GM19395 (cell line): ENCODE results near the gene FAU.

Experiments
- ATAC-seq: cut with Tn5 transposase; IDR thresholded peaks from one replicate; pipeline ENCODE4 v1.9.1; 2021; ENCODE audit warnings: mild to moderate bottlenecking, moderate library complexity; ENCODE audit not compliant: unreplicated experiment

The FAU gene

DNA sequence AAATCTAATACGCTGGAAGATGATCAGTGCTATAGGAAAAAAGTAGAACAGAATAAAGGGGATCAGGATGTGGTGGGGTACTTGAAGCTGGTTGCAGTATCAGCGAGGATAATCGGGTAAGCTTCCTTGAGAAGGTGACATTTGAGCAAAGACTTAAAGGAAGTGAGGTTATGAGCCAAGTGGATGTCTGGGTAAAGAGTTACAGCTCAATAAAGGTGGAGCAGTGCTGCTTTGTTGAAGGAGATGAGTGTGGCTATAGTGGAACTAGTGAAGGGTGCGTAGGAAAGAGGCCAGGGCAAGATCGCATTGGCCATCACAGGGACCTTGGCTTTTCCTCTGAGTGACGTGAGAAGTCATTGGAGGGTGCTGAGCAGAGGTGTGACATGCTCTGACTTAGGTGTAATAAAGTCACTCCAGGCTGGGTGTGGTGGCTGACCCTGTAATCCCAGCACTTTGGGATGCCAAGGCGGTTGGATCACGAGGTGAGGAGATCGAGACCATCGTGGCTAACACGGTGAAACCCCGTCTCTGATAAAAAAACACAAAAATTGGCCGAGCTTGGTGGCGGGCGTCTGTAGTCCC, 14.7 kb upstream of the FAU start:
- no peak for ATAC-seq

DNA sequence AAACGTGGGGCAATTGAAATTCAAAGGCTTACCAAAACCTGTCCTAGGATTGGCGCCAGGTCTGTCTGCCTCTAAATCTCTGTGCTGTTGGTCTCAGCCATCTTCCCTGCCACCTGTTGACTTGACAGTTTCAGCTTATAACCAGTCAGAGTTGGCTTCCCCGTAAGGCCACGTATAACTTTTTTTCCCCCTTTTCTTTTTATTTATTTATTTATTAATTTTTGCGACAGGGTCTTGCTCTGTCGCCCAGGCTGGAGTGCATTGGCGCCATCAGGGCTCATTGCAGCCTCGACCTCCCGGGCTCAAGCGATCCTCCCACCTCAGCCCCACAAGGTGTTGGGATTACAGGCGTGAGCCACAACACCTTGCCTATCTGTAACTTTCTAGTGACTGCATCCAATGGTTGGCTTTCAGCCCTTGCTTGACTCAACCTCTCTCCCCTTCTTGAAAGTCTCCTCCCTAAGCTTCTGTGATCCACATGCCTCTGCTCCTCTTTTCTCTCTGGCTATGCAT, 13.8 kb upstream of the FAU start:
- no peak for ATAC-seq

DNA sequence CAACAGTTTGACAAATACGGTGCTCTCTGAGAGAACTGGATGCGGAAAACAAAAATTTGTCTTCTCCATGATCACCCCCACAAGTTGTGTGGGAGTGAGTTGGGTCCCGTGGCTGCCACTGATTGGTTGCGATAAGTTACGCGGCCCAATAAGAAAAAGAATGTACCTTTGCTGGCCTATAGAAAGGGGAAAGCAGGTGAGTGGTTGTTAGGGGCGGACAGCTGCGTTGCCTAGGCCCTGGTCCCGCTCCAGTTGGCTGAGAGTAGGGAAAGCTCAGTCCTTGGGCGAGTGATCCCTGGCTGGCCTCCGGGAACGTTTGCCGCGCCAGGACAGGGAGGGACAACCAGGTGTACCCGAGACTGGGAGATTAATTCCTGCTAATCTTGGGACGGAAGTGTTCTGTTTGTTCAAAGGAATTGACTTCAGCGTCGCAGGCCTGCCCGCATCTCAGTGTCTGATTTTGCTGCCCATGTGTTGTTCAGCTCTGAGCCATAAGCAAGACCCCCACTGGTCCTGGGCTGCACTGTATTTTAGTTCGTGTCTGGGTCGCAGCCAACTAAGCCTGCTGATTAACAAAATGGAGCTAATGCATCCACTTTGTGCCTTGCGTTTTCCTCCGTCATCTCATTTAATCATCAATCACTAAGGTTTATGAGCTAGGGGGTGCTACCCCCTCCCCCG, 13.2 kb upstream of the FAU start:
- ATAC-seq: peak; percentile 71

DNA sequence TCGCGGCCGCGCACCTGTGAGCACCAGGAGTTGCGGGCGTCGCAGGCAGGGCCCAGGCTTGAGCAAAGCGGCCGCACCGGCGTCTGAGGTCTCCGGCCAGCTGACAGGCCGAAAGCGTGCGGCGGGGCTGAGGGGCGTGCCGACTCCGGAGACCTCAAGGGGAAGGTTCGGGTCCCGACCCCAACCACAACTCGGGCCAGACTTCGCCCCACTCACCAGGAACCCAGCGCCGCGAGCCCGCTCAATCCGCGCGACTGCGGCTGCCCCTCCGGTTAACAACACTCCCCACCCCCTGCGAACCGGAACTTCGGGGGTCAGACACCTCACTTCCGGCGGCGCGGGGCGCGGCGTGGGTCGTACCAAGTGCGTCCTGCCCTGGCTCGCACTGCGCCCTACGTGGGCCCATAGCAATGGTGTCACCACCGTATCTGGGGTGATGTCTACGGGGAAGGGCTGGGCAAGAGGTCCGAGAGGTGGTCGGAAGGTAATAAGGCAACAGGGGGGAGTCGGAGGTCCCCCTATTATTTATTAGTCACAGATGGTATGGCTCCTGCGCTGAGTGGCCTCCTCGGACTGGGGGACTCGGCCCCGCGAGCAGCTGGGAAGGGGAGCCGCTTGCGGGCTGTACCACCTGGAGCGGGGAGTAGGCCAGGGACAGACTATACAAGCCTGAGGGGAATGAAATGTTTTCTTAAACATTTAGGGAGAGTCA, 12.5 kb upstream of the FAU start, which contains the start of gene SYVN1:
Gene SYVN1, minus strand, starts transcription at position 280 of the 712 bp plus-strand sequence. CDS start 918 bp downstream, outside the sequence.
- peak; percentile 70 for ATAC-seq

DNA sequence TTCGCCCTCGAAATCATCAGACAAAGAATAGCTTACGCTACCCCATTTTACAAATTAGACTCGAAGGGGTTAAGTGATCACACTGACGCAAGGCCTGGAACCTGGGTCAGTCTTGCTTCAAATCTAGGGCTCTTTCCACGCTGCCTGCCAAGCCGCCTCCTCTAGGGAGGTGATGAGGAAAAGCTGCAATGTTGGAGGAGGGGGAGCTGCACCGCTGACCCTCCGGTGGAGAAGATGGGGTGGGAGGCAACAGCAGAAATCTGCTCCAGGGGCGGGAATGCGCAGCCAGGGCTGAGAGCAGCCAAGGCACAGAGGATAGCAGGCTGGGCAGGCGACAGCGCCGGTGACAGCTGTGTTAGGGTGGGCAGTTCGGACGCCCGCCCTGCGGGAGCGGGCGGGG, 11.8 kb upstream of the FAU start:
- ATAC-seq: no peak

DNA sequence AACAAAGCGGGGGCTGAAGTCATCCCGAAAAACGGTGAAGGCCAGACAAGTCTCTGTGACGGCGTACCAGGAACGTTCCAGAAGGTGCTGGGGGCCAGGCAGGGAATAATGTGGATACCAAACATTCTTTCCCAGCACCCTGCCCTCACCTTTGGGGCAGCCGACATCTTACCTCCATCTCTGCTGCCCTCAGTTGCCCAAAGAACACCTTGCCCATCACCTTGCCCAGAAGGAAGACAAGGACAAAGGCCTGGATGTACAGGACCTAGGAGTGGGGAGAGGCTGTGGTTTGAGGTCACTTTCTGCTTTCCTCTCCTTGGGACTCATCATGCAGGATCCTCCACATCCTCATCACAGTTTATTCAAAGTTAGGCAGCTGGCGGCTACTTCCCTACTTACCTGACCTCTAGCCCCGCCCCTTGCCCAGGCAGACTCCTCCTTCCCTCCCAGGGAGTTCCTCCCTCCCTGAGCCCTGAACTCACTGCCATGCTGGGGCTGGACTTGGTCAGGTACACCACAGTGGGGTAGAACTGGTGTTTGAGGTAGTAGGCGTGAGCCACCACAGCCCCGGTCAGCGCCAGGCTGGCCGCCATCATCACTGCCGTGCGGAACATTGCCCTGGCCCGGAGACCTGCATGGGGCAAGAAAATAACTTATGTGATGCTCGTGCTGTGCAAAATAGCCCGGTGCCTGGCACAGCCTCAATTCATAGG, 11.2 kb upstream of the FAU start:
- no peak for ATAC-seq

DNA sequence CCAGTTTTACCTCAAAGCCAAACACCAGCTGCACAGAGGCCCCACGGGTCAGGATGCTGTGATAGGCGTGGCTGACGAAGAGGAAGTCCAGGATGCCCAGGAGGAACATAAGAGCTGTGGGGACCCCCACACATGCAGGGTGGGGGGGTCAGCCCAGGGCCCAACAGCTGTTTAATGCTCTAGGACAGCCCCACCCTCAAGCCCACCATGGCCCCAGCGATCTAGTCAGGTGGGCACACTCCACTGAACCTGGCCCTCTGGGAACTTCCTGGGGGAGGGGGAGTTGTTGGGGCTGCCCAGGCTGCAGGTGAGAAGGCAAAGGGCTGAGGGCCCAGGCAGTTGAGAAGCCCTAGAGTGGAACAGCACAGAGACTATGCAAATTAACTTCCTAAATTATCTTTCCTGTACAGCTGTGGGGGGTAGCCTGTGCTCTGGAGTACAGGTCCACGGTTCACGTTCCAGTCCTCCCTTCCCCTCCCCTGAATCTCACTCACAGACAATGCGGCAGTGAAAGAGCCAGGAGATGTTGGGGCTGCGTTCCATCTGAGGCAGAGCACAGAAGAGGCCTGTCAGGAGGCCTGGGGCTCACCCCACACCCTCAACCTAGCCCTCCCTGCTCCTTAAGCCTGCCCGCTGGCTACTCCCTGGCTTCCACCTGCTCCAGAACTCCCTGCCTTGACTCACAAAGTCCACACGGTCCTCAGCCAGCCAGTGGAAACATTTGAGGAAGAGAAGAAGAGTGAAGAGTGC, 10.5 kb upstream of the FAU start:
- peak; percentile 40 for ATAC-seq

DNA sequence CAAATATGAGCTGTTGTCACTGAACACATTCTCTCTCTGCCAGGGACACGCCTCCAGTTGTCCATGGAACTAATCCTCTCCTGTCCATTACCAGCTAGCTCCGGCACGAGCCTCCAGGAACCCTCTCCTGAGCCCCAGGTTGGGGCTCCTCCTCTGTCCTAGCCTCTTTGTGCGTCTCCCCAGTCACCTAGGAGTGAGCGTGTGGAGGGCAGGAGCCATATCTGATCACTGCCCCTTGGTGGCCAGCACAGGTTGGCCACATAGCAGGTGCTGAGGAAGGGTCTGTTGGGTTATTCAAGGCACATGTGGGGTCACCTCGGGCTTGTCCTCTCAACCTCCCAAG, 9.9 kb upstream of the FAU start:
- ATAC-seq: no peak

DNA sequence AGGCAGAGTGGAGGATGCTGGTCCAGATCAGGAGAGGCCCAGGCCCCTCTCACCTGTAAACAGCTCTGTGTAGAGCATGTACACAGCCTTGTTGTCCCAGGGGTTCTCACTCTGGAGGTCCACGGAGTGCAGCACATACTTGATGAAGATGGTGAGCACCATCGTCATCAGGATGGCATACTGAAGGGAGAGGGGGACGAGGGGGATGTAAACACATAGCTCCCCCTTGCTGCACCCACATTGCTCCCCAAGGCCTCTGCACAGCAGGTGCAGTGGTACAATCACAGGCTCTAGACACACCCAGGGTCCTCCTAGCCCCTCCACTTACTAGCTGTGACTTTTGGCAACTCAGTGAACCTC, 9.5 kb upstream of the FAU start:
- no peak for ATAC-seq

DNA sequence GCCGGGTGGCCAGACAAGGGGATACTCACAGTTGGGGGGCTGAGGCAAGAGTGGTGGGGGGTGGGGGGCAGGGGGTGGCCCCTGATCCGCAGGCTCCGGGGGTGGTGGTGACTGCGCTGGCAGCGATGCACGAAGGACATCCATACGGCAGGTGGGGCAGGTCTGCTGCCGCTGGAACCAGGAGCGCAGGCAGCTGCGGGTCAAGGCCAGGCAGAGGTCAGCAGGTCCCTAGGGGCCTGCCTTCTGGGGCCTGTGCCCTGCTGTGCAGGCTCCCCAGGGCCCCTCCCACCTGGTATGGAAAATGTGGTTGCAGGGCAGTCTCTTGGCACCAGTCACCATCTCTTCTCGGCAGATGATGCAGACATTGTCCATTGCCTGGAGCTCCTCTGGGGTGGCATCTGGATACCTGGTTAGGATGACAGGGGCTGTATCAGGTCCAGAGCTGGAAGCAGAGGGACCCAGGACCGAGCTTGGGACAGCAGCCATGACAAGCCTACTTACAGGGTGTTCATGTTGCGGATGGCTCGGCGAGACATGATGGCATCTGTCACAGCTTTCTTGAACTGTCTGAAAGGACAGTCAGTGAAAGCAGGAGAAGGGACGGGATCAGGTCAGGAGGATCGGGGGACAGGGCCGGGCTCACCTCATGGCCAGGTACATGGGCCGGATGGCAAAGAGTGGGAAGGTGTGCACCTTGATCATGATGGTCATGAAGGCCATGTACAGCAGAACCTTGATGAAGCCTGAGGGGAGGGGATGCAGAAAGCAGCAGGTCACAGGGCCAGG, 8.9 kb upstream of the FAU start:
- ATAC-seq: no peak

DNA sequence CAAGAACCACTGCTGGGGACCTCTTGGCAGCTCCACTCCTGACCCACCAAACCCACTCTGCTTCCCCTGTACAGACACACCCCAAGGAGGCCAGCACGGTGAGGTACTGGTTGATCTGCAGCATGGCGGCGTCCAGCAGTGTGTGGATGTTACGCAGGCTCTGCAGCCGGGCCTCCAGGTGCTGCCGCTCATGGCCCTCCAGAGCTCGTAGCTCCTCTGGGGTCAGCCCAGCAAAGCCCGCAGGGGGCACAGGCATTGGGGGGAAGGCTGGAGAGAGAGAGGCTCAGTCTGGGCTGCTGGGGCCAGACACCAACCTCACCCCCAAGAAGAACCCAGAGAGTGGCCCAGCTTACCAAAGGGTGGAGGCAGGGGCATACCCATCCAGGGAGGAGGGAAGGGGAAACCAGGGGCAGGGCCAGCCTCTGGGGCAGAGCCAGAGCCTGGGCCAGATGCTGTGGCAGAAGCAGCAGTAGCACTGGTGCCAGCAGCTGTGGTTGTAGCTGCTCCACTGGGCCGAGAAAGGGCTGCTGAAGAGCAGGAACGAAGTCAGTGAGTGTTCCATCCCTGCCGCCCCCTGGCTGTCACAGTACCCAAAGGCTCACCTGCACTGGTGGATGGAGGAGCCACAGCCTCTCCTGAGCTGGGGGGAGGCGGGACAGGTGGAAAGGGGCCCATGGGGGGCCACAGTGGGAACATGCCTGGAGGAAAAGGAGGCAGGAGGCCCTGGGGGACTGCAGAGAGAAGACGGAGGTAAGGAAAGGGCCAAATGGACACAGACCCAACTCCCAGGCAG, 7.9 kb upstream of the FAU start:
- no peak for ATAC-seq

DNA sequence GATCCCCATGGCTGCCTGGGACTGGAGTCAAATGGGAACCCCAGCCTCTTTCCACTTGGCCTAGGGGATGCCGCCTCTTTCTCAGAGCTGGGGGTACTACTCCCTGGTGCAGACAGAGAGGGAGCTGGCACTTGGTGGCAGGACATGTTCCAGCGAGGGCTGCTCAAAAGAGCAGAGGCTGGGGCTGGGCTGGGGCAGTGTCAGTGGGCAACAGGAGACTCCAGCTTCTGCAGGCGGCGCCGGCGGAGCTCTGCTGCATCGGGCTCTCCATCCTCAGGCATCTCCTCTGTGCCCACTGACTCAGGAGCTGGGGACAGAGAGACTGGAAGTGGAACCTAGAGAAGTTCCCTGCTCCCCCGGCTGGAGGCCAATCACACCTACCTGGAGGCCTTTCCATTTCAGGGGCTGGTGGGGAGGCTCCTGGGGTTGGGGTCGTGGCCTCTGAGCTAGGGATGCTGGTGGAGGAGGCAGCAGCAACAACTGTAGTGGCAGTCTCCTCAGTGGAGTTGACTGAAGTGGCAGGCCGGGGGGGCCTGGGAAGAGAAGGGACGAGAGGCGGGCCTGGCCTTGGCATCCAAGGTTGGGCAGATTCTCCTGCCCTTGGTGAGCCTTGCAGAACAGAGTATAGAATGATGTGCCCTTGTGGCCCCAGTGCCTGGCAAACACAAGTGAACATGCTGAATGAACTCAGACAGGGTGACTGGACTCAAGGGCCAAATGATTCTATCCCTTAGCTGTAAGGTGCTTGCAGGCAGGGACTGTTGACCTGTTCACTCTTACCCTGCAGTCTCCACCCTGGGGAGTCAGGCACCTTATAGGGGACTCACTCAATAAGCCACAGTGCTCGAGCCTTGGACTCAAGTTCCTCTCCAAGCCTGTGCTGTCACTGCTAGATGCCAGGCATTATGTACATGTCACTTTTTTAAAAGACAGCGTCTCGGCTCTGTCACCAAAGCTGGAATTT, 6.5 kb upstream of the FAU start:
- ATAC-seq: no peak

DNA sequence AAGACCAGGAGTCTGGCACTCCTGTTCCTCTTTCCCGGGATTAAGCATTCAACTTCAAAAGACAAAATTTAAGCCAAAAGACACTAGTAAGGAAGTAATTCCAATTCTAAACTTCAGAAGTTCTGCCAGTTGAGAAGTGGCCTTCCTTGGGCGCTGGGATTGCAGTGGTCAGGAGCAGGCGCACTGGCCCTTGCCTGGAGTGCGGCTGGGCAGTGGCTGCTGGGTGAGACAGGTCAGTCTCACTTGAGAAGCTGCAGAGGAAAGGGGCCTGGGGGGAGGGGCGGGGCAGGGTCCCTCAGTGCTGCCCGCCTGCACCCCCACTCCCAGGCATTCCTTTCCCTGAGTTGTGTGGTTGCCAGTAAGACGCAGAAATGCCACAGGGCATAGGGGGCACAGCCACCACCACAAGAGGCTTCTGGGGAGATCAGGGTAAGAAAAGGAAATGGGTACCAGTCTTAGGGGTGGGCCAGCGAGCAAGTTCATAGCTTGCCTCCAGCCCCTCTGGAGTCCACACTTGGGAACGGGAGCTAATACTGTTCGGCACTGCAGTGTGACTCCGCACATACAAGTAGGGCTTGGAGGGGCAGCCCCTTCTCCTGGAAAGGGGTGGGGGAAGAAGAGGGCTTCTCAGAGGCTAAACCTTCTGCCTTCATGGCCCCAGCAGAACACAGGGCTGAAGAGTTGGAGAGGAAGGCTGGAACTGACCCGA, 5.7 kb upstream of the FAU start:
- ATAC-seq: no peak

DNA sequence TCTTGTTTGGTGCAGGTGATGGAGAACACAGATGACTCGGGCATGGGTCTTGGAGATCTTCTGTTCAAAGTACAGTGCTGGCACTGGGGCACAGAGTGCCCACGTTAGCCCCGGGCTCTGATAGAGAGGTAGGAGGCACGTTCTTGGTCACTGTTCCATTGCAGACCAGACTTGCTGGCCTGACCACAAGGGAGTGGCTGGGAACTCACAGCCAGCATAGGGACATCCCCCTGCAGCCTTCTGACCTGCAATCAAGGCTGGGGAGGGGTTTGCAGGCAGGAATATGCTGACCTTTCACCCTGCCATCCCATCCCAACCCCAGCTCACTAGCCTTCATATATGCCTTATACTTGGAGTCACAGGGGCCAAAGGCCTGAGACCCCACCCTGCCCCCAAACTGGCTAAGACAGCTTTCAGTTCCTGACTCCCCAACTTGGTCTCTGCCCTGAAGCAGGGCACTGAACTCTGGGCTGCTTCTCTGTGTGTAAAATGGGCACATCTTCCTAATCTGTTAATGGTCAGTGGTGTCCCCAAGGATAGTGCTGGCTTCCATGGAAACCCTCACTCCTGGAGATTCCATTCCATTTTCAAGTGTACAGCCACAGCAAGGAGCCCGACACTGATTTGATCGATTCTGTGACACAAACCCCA, 4.8 kb upstream of the FAU start:
- no peak for ATAC-seq

DNA sequence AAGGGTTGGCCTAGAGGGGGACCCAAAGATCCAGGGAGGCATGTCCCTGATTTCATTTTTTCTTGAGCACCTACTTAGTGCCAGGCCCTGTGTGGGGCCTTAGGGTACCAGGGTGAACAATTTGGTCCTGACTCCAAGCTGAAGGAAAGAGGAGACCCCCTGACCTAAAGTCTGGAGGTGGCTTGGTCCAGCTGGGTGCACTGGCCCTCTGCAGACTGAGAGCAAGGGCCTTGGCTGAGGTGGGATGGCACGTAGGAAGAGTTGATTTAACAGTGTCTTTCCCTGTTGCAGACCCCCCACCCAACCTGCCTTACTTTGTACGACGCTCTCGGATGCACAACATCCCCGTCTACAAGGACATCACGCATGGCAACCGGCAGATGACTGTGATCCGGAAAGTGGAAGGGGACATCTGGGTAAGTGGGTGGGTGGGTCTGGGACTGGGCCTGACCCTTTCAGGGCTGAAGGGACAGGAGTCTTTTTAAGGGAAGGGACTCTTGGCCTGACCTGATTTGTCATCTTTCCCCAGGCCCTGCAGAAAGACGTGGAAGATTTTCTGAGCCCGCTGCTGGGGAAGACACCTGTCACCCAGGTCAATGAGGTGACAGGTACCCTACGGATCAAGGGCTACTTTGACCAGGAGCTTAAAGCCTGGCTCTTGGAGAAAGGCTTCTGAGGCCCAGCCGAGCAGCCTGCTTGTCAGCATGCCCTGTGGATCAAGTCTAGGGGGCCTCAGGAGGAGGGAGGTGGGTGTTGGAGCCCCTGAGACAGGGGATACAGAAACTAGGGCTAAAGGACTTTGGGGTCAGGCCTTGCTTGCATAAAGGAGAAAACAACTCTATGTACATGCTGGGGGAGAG, 3.5 kb upstream of the FAU start:
- ATAC-seq: no peak
